Measurements from ENCODE around the gene XIRP2.
"Not testable (repeated sequence)": the region's sequence is repeated elsewhere in the genome, so short reads cannot be mapped to it uniquely, and the experiment has no call there.

The XIRP2 gene

DNA sequence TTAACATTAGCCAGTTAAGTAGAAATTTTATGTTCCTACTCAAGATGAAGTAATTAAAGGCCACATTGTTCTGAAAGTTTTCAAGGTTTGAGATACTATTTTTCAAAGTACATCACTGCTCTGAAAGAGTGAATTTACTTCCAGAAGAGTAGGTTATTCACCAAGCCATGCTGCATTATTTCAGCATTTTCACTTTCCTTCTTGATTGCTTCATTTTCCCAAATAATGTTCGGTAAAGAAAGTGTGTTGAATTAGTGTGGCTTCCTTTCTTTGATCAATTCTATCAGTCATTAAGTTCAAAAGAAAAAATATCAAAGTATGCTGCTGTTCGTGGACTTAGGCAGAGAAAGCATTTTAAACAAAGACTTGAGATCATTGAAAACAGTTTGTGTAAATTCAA lies 310.3 kb downstream of the XIRP2 start:
- no peak for DNase-seq

DNA sequence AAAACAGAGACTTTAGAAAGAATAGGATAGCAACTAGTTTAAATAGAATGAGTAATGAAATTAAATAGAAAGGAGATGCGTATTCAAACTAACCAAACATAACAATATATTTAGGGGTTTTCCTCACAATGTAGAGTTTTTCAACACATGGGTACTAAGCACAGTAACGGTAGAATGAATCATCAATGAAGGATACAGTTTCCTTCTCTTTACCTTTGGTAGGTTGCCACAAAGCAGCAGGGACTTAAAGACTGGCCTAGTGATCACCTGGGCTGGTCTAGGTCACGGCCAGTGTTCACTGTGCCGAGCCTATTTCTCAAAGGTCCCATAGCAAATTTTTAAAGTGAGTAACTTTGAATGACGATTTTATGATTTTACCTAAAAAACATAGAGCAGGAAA lies 311.7 kb downstream of the XIRP2 start:
- DNase-seq: no peak

DNA sequence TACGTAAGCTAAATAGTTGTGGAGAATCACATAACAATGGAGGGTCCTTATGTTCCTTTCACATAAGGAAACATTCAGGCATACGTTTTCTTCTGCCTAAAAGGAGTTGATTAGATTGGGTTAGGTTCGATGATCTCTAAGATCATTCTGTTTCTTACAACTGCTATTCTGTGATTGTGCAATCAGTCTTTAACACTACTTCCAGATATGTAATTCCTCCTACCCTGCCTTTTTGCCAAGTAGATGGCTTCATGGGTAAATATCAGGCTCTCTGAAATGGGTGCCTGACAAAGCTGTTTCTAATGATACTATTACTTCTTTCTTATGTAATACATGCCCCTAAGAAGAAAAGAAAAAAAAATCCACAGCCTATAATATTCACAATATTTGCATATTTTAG lies 321.5 kb downstream of the XIRP2 start:
- DNase-seq: no peak

DNA sequence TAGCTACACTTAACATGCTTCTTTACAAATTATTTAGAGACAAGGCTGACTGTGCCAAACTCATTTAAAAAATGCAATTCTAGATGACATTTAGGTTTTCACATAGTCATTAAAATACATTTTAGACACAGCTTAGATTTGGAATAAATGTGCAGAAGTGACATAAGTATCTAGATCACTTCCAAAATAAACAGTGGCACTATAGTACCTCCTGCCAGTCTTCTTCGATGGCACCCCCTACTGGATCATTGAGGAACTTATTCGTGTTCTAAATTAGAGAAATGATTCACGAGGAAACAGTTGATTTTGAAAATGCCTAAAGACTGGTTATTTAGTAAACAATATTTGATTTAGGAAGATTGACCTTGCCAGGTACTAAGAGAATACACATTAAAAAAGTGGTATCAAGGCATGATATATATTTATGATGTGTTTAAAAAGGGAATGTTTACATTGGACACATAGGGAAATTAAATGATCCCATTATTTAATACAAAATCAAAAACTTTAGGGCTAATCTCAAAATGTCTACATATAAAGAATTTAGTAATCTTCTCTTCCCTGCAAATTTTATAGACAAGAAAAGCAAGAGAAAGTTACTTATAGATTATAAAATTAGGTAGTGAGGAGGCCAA lies 323.9 kb downstream of the XIRP2 start:
- peak; percentile 12 for DNase-seq

- DNase-seq: no peak
These were observed 327.3 kb downstream of the XIRP2 start for GRCh38 chr2:167215595-167215994.

DNA sequence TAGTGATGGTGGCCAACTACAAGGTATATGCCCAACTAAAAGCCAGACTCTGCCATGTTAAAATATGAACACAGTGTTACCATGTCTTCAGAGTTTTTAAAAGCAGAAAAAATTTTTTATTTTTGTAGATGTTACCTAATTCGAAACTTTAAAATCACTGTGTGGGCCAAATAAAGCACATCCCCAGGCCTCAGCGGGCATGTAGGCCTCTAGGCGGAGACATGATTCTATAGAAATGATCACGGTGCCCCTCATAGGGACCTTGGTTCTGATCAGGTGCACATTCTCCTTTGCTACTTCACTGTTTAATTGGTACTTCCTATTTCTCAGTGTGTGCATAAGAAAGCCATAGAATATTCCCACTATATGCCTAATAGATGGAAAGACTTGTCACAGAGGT lies 349.2 kb downstream of the XIRP2 start:
- DNase-seq: no peak

DNA sequence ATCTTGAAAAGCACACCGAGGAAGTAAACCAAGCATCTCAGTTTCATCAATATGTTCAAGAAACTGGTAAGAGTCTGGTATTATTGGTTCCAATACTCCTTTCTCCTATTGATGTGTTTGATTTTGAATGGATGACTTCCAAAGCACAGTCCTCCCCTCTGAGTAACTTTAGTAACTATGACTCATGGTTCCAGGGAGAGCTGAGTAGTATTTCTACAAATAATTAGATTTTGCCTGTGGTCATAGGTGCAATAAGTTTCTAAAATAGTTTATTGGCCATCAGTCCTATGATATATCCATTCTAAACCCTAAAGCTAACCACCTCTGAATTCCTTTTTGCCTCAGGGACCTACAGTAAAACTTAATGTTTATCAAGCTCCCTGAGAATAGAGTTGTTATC lies 352.4 kb downstream of the XIRP2 start:
- no peak for DNase-seq

- DNase-seq: no peak
These were observed 360.9 kb downstream of the XIRP2 start for GRCh38 chr2:167249197-167249596.

DNA sequence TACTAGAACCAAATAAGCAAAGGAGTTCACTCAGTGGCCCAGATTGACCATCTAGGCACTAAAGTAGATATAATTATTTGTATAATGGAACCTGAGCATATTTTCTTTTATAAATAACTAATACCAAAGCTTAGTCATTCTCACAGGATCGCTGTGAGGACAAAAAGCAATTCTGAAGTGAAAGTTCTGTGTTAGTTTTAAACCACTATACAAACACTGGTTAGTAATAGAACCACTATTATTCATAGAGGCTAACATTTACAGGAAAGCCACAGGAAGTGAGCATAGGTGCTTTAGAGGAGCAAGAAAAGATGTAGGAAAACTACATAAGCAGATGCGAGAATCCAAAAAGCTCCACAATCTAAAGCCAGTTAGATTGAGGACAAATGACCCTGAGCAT lies 364.7 kb downstream of the XIRP2 start:
- DNase-seq: no peak

DNA sequence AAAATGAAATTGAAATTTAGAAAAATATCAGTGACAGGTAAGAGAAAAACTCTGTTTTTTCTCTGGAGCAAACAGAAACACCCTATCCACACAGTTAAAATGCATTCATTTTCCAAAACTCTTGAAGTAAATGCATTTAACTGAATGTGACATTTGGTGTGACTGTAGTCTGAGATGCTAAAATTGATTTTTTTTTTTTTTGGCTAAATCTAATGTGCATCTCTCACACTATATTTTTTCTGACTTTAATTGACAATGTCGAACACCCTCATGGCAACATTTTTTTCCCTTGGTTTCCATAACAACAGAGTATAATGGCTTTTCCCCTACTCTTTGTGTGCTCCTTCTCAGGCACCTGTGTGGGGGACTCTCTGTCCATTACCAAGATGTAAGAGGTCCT lies 366.4 kb downstream of the XIRP2 start:
- DNase-seq: no peak

DNA sequence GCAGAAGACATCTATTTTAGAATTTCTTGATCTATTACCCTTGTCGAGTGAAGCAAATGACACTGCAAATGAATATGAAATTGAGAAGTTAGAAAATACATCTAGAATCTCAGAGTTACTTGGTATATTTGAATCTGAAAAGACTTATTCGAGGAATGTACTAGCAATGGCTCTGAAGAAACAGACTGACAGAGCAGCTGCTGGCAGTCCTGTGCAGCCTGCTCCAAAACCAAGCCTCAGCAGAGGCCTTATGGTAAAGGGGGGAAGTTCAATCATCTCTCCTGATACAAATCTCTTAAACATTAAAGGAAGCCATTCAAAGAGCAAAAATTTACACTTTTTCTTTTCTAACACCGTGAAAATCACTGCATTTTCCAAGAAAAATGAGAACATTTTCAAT lies 370.4 kb downstream of the XIRP2 start:
- DNase-seq: no peak

DNA sequence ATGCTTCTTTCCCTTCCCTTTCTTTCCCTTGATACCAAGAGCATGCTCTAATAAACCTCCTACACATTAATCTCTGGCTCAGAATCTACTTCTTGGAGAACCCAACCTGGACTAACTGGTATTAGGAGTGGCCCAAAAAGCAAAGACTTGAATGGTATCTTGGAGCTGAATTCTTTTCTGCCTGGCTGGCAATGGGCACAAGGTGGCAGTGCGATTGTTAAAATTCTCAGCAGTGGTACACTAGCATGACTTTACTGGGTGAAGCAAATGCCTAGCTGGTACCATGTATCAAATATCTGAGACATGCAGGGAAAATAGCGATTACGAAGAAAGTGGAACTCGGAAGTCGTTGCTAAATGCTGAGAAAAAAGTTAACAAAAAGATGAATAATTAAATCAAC lies 376.1 kb downstream of the XIRP2 start:
- no peak for DNase-seq

GRCh38 chr2:167265004-167265403 lies 376.7 kb downstream of the XIRP2 start:
- no peak for DNase-seq

DNA sequence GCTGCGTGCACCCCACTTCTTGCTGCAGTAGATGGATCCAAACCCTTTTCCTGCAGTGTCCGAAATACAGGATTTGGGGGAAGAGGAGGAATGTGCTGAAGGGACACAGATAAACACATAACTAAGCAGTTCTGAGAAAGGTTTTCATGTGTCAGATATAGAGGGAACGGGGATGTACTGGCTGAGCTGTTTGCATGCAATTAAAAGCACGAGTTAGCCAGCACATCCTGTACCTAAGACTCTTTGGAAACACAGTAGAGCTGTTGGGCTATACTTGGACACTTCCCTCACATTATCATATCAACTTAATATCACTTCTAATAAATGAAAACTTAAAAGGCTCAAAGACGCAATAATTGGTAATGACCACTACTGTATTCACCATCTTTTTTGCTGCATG lies 377.4 kb downstream of the XIRP2 start:
- no peak for DNase-seq

DNA sequence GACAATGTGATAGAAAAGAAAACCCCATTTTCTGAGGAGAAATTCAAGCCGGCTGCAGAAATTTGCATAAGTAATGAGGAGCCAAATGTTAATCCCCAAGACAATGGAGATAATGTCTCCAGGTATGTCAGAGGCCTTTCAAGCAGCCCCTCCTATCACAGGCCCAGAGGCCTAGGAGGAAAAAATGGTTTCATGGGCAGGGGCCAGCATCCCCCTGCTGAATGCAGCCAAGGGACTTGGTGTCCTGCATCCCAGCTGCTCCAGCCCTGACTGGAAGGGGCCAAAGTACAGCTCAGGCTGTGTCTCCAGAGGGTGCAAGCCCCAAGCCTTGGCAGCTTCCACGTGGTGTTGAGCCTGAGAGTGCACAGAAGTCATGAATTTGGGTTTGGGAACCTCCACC lies 380.0 kb downstream of the XIRP2 start:
- DNase-seq: not testable (repeated sequence)

DNA sequence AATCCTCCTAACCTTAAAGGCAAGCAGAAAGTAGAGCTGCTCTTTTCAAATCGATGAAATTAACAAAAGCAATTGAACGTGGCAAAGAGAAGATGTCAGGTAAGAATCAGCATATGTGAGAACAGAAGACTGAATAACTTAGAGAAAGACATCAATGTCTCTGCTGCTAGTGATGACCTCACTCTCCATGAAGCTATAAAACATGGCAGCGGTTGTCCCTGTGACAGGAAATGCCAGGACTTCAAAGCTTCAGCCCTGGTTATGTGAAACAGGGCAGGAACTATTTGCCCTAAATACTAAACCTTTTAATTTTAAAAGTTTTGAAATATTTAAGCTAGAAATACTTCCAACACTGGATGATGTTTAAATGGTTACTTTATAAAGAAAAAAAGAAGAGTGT lies 383.7 kb downstream of the XIRP2 start:
- no peak for DNase-seq

- DNase-seq: no peak
These were observed 386.8 kb downstream of the XIRP2 start for GRCh38 chr2:167275046-167275445.

GRCh38 chr2:167279810-167280209 lies 391.5 kb downstream of the XIRP2 start:
- no peak for DNase-seq

DNA sequence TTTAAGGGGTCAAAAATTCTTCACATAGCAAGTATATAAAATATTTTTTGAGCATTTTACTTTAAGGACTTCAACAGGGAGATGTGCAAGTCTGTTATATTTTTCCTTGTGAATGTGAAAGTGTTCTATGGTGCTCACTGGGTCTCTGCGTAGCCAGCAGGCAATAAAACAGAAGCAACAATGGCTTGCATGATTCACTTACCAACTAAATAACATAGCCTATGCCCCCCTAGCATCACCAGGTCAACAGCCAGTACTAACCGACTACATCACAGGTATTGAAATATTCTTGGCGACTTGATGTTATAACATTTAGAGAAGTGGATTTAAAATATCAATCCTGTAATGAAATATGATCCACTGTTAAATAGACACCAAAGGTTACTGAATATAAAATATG lies 398.9 kb downstream of the XIRP2 start:
- no peak for DNase-seq

DNA sequence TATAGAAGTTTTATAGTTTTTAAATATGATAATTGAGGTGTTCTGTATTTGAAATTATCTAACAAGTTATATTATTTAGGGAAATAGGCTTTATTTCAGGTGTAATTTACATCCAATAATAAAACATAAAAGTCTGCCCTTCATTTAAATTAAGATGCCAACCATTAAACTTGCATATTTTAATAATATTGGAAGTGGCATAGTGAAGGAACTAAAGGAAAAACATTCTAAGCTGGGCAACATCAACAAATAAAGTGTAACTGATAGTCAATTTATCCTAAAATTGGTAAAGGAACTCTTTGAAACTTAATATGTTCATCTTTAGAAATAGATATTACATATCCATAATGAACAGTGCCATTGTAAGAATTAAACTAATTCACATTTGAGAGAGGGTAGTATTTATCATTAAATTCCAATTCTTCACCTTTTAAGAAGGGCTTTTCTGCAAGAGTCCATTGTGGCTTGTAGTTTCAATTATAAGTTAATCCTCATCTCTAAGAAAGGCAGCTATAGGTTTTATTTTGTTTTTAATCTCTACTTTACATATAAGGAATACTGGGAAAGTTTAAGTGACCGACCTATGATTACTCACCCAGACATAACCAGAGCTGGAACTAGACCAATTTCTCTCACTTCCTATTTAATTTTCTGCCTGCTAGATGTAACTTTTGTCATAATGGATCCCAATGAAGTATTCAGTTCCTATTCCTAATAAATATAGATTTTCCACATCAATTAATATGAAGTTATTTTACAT lies 401.6 kb downstream of the XIRP2 start:
- DNase-seq: no peak

DNA sequence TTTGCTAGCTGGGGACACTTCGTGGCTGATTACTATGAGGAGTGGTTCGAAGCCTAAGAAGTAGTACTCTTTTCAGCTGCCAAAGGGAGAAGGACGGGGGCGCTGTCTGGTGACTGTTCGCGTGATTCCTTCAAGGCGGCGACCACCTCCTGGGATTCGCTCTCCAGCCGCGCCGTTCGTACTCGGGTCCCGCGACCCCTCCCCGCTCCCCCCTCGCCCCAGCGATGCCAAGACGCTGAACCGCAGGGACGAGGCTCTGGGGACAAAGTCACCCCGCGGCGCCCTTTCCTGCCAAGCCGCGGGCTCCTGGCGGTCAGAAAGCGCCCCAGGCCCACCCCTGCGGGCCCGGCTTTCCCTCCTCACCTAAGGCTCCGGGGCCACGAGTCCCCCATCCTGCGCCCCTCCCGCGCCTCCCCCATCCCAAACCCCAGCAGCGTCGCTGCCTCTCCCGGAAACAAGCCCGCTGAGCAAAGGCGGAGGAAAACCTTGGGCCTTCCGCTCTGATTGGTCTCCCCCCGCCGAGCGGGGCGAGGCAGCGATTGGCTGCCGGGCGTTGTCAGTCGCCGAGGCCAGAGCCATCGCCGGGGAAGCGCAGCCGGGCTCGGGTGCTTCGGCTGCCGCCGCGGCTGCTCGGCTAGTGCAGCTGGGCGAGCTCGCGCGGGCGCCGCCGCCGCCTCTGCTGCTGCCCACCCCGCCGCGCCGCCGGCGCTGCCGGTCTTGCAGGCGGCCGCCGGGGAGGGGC lies 404.3 kb downstream of the XIRP2 start, which contains the start of gene B3GALT1:
B3GALT1 (plus strand) TSS at position 572 of the 742 bp plus-strand sequence.
- DNase-seq: peak; percentile 54

DNA sequence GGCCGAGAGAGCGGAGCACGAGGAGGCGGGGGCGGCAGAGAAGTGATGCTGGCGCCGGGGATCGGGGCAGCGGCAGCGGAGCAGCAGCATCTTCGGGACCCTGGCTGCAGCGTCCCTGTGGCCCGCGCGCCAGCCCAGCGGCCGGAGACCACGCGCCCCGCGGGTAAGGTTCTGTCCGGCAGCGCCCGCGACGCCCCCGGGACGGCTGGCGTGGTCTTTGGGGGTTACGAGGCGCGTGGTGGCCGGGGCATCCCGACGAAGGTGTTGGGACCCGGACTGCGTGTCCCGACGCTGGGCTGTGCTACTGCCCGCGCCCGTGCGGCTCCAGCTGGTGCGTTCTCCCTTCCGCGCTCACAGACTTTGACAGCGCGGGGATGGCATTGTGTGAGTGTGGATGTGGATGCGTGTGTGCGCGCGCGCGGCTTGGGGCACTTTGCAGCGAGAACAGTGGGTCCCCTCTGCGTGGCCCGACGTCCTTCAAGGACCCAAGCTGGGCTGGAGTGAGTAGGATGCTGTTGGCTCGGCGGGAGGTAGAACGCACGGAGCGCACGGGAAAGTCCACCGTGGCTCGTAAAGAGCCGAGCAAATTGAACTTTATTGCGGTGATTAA lies 405.0 kb downstream of the XIRP2 start:
- no peak for DNase-seq

DNA sequence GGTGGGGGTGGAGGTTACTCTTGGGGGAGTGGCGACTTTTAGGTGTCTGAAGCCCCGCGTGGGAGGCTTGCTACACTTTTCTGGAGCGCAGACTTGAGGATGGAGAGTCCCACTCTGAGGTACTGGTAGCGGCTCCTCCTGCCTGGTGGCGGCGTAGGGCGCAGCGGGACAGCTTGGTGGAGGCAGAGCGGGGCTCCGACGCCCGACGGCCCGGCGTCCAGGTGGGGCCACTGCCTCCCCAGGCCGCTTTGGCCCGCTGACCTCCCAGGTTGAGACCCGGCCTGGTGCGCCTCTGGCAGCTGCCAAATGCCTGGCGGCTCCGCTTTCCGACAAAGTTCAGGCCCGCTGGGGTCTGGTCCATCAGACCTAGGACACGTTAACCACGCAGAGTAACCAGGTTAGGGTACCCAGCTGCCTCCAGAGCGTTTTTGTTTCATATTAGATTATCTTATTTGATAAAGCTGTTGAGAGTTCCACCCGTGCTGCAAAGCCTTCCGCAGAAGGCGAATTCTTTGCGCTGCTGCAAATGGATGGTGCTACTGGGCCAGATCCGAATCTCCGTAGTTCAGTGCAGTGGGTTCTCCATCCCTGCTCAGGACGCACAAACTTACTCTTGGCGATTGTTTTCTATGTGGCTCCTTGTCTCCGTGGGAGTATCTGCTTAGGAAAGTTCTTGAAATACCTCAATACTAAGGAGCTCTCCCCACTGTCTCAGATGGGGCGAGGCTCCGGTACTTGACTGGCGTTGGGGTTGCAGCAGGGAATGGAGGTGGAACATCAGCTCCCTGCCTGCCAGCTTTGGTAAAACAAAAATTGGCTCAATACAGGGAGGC lies 405.9 kb downstream of the XIRP2 start:
- DNase-seq: no peak

Data from NCI-H446 treated with DMSO at 0.1 percent for 48 hours (cell line).